C1 segment of cervical spinal cord (tissue), 14 donors: ENCODE results near the gene HBA2.
"Not testable (repeated sequence)": the region's sequence is repeated elsewhere in the genome, so short reads cannot be mapped to it uniquely, and the experiment has no call there.

Experiments used
- DNase-seq, 14 donors: peaks; one replicate each; lab custom pipeline; 2025; lab: John Stamatoyannopoulos, UW

The HBA2 gene

DNA sequence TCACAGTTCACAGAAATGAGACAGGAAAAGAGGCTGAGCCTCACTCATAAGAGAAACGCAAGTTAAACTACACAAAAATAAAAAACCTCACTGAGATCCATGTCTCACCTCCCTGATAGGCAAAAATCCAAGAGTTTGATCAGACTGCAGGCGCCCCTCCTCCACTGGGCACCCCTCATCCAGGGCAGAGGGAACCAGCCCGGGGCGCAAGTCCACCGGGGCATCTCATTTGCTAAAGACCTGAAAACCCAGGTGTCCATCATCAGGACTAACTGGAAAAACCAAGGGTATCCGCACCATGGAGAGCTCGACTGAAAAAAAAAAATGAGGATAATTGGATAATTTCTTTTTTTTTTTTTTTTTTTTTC lies 17.7 kb upstream of the HBA2 start:
- DNase-seq = no peak

DNA sequence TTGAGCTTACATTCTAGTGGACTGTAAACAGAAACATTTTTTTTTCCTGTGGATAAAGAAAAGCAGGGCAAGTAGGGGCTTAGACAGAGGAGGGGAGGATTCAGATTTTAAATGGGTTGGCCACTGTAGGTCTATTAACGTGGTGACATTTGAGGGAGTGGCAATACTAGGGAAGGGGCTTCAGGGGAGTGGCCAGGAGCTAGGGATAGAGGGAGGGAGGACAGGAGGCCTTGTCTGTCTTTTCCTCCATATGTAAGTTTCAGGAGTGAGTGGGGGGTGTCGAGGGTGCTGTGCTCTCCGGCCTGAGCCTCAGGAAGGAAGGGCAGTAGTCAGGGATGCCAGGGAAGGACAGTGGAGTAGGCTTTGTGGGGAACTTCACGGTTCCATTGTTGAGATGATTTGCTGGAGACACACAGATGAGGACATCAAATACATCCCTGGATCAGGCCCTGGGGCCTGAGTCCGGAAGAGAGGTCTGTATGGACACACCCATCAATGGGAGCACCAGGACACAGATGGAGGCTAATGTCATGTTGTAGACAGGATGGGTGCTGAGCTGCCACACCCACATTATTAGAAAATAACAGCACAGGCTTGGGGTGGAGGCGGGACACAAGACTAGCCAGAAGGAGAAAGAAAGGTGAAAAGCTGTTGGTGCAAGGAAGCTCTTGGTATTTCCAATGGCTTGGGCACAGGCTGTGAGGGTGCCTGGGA lies 13.4 kb upstream of the HBA2 start:
- DNase-seq = no peak

DNA sequence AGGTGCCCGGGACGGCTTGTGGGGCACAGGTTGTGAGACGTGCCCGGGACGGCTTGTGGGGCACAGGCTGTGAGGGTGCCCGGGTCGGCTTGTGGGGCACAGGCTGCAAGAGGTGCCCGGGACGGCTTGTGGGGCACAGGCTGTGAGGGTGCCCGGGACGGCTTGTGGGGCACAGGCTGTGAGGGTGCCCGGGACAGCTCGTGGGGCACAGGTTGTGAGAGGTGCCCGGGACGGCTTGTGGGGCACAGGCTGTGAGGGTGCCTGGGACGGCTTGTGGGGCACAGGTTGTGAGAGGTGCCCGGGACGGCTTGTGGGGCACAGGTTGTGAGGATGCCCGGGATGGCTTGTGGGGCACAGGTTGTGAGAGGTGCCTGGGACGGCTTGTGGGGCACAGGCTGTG lies 12.4 kb upstream of the HBA2 start:
- DNase-seq = not testable (repeated sequence)

DNA sequence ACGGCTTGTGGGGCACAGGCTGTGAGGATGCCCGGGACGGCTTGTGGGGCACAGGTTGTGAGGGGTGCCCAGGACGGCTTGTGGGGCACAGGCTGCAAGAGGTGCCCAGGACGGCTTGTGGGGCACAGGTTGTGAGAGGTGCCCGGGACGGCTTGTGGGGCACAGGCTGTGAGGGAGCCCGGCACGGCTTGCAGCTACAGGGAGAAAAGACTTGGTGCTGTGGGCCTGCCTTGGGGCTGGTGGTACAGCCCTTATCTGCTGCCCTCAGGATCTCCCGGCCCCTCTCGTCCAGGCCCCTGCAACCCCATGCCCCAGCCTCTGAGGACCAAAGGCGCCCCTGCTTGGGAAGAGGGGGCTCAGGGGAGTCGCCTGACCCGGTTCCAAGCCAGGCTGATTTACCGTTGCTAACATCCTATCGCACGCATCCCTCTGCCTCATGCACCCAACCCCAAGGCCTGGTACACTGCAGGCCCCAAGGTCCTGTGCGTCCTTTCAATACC lies 11.9 kb upstream of the HBA2 start:
- no peak for DNase-seq

DNA sequence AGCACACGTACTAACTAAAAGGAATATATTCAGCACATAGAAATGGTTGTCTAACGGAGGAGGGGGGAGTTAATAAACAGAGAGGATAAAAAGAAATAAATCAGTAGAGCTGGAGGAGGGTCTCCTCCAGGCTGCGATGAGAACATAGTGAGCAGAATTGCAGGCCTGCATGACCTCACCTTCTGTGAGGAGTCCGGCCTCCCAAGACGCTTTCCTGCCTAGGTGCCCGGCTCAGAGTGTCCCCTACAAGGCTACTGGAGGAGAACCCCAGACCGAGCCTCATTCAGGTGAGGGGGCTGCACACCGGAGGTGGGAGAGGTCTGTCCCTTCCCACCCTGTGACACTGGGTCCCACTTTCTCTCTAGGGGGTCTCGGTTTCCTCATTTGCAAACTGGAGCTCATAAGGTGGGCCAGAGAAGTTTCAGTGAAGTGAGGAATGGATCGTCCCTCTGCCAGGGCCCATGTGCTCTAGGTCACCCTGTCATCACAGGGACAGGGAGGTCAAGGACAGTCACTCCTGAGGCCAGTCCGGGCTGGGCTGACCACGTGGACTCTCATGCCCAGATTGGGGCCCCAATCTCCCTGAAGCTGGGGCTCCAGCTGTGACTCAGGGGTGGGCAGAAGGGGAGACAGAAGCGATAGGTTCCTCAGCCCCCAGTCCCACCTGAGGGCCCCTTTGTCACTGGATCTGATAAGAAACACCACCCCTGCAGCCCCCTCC lies 10.2 kb upstream of the HBA2 start:
- no peak for DNase-seq

DNA sequence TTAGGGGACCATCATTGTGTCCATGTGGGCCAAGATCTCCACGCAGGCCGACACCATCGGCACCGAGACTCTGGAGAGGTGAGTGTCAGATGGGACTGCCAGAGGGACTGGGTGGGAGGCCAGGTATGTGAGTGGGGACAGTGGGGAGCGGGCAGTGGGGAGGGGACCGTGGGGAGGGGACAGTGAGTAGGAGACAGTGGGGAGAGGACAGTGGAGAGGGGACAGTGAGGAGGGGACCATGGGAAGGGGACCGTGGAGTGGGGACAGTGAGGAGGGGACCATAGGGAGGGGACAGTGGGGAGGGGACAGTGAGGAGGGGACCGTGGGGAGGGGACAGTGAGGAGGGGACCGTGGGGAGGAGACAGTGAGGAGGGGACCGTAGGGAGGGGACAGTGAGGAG lies 9.5 kb upstream of the HBA2 start:
- DNase-seq = not testable (repeated sequence)

DNA sequence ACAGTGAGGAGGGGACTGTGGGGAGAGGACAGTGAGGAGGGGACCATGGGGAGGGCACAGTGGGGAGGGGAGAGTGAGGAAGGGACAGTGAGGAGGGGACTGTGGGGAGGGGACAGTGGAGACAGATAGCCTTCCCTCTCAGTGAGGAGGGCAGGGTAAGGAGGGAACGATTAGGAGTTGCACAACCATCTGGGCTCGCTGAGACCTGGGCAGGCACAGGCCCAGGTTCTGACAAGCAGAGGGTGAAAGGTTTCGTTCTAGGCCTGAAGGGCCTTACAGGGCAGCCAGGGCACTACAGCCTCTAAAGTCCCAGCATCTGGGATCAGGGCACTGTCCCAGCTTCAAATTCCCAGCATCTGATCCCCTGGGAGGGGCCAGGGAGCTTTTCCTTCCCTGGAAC lies 9.0 kb upstream of the HBA2 start:
- DNase-seq = not testable (repeated sequence)

DNA sequence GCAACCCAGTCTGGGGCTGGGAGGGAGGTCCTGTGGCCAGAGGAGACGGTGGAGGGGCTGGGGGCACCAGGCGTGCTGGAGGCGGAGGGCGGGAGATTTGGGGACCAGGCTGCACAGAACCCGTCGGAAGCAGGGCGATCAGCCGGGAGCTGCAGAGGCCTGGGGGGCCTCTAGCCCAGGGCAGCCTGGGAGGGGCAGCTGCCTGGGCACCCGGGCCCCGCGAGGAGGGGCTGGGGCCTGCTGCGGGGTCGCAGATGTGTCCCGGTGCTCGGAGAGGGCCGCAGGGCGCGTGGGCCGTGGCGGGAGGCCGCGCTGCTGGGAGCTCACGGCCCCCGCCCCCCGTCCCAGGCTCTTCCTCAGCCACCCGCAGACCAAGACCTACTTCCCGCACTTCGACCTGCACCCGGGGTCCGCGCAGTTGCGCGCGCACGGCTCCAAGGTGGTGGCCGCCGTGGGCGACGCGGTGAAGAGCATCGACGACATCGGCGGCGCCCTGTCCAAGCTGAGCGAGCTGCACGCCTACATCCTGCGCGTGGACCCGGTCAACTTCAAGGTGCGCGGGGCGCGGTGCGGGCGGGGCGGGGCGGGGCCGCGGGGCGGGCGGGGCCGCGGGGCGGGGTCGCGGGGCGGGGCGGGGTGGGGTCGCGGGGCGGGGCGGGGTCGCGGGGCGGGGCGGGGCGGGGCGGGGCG lies 8.4 kb upstream of the HBA2 start:
- not testable (repeated sequence) for DNase-seq

DNA sequence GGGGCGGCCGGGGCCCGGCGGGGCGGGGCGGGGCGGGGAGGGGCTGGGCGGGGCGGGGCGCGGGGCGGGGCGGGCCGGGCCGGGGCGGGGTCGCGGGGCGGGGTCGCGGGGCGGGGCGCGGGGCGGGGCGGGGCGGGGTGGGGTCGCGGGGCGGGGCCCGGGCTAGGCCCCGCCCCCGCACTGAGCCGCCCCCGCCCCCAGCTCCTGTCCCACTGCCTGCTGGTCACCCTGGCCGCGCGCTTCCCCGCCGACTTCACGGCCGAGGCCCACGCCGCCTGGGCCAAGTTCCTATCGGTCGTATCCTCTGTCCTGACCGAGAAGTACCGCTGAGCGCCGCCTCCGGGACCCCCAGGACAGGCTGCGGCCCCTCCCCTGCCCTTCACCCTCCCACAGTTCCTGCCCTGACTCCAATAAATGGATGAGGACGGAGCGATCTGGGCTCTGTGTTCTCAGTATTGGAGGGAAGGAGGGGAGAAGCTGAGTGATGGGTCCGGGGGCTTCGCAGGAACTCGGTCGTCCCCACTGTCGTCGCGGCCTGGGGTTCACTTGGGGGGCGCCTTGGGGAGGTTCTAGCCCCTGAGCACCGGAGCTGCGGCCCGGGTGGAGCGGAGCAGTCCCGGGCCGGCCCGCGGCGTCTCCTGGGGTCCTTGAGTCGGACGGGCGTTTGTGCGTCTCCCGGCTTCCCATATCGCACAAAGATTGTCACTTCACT lies 7.7 kb upstream of the HBA2 start:
- DNase-seq = no peak

DNA sequence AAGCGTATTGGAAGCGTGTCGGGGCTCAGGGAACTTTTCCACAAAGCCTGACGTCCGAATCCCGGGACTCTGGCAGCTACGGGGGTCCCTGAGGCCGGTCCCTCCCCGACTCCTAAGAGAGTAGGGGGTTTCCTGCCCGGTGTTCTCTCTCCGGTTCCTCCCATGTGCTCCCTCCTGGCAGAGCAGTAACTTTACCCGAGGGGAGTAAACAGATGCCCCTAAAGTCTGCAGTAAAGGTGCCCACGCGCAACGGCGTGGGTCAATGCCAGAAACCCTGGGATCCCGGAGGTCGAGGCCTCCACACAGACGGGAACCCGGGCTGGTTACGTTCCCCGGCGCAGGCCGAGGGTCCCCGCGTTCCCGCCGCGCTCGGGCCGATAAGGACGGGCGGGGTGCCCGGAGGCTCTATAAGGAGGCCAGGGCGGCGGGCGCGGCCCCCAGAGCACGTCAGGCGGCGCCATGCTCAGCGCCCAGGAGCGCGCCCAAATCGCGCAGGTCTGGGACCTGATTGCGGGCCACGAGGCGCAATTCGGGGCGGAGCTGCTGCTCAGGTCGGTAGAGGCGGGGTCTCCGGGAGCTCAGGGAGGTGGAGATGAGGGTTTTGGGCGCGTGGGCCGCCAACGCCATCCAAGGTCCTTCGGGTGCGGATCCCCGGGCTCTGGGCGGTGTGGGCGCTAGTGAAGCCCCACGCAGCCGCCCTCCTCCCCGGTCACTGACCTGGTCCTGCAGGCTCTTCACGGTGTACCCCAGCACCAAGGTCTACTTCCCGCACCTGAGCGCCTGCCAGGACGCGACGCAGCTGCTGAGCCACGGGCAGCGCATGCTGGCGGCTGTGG lies 6.9 kb upstream of the HBA2 start, which contains the start of gene HBM:
HBM (plus strand) TSS at position 440 of the 836 bp plus-strand sequence; CDS start at position 460, 20 bp downstream.
- no peak for DNase-seq

DNA sequence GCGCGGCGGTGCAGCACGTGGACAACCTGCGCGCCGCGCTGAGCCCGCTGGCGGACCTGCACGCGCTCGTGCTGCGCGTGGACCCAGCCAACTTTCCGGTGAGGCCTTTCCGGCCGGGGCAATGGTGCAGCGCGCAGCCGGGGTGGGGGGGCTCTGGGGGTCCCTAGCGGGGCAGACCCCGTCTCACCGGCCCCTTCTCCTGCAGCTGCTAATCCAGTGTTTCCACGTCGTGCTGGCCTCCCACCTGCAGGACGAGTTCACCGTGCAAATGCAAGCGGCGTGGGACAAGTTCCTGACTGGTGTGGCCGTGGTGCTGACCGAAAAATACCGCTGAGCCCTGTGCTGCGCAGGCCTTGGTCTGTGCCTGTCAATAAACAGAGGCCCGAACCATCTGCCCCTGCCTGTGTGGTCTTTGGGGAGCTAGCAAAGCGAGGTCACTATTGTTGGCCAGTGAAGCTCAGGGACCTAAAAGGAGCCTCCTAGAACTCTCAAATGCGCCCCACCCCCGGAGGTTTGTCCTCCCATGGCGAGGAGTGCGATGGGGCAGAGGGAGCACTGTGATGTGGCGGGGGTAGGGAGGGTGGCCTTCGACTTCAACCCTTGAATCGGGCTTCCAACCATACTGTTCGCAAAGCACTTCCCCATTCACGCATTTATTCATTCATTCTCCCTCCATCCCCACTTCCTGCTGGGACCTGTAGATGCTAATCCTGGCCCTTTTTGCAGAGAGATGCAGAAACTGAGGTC lies 6.1 kb upstream of the HBA2 start:
- DNase-seq = no peak

DNA sequence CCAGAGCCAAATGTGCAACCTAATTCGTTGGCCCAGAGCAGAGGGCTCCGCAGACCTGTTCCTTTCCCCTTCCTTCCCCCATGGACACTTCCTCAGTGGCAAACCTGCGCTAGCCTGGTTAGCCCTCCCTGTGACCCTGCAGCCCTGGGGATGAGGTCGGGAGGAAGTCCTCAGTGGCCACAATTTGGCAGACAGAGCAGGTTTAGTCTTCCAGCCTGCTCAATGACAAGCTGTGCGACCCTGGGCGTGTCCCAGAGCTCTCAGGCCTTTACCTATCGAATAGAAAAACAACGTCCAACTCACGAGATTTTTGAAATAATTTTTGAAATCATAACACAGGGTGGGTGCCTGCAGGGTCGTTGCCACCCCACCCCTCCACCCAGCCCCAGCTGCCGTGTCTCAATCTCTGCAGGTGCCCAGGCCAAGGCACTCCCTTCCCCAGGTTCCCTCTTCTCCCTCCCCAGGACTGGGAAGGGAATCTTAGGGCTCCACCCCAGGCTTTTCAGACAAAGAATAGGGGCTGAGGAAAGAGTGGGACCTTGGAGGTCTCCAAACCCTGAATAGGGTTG lies 5.5 kb upstream of the HBA2 start:
- no peak for DNase-seq

DNA sequence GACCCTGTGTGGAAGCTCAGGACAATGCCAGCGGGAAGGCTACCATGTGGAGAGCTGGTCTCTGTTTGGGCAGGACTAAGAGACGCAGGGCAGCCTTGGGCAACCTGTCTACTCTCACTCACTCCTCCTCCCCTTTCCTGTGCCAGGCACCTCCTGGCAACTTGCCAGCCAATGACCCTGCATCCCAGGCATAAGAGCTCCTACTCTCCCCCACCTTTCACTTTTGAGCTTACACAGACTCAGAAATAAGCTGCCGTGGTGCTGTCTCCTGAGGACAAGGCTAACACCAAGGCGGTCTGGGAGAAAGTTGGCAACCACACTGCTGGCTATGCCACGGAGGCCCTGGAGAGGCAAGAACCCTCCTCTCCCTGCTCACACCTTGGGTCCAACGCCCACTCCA lies 4.3 kb upstream of the HBA2 start:
- no peak for DNase-seq

DNA sequence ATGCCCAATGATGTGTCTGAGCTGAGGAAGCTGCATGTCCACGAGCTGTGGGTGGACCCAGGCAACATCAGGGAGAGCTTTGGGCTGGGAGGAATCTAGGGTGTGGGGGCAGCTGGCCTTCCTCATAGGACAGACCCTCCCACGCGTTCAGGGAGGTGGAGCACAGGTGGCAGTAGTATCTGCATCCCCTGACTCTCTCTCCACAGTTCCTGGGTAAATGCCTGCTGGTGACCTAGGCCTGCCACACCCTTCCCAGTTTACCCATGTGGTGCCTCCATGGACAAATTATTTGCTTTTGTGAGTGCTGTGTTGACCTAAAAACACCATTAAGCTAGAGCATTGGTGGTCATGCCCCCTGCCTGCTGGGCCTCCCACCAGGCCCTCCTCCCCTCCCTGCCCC lies 3.7 kb upstream of the HBA2 start:
- no peak for DNase-seq

DNA sequence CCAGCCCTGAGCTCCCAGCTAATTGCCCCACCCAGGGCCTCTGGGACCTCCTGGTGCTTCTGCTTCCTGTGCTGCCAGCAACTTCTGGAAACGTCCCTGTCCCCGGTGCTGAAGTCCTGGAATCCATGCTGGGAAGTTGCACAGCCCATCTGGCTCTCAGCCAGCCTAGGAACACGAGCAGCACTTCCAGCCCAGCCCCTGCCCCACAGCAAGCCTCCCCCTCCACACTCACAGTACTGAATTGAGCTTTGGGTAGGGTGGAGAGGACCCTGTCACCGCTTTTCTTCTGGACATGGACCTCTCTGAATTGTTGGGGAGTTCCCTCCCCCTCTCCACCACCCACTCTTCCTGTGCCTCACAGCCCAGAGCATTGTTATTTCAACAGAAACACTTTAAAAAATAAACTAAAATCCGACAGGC lies 2.6 kb upstream of the HBA2 start:
- DNase-seq = not testable (repeated sequence)

DNA sequence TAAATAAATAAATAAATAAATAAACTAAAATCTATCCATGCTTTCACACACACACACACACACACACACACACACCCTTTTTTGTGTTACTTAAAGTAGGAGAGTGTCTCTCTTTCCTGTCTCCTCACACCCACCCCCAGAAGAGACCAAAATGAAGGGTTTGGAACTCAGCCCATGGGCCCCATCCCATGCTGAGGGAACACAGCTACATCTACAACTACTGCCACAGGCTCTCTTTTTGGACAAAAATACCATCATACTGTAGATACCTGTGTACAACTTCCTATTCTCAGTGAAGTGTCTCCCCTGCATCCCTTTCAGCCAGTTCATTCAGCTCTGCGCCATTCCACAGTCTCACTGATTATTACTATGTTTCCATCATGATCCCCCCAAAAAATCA lies 1.9 kb upstream of the HBA2 start:
- no peak for DNase-seq

DNA sequence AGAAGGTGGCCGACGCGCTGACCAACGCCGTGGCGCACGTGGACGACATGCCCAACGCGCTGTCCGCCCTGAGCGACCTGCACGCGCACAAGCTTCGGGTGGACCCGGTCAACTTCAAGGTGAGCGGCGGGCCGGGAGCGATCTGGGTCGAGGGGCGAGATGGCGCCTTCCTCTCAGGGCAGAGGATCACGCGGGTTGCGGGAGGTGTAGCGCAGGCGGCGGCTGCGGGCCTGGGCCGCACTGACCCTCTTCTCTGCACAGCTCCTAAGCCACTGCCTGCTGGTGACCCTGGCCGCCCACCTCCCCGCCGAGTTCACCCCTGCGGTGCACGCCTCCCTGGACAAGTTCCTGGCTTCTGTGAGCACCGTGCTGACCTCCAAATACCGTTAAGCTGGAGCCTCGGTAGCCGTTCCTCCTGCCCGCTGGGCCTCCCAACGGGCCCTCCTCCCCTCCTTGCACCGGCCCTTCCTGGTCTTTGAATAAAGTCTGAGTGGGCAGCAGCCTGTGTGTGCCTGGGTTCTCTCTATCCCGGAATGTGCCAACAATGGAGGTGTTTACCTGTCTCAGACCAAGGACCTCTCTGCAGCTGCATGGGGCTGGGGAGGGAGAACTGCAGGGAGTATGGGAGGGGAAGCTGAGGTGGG lies 657 bp downstream of the HBA2 start:
- DNase-seq = not testable (repeated sequence)

DNA sequence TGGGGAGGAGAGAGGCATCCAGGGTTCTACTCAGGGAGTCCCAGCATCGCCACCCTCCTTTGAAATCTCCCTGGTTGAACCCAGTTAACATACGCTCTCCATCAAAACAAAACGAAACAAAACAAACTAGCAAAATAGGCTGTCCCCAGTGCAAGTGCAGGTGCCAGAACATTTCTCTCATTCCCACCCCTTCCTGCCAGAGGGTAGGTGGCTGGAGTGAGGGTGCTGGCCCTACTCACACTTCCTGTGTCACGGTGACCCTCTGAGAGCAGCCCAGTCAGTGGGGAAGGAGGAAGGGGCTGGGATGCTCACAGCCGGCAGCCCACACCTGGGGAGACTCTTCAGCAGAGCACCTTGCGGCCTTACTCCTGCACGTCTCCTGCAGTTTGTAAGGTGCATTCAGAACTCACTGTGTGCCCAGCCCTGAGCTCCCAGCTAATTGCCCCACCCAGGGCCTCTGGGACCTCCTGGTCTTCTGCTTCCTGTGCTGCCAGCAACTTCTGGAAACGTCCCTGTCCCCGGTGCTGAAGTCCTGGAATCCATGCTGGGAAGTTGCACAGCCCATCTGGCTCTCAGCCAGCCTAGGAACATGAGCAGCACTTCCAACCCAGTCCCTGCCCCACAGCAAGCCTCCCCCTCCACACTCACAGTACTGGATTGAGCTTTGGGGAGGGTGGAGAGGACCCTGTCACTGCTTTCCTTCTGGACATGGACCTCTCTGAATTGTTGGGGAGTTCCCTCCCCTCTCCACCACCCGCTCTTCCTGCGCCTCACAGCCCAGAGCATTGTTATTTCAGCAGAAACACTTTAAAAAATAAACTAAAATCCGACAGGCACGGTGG lies 1.5 kb downstream of the HBA2 start:
- DNase-seq = not testable (repeated sequence)
